ENCODE measurements around the gene SCAMP3. TPM values are rescaled to one million over a fixed set of nuclear protein-coding genes. Genes with fewer than 3 reads are reported as not detected.

Gene SCAMP3
- total and polyA plus RNA-seq, 2 of the 4 experiments (the other 2 are of a cell fraction), result 30.5 to 118 TPM

DNA sequence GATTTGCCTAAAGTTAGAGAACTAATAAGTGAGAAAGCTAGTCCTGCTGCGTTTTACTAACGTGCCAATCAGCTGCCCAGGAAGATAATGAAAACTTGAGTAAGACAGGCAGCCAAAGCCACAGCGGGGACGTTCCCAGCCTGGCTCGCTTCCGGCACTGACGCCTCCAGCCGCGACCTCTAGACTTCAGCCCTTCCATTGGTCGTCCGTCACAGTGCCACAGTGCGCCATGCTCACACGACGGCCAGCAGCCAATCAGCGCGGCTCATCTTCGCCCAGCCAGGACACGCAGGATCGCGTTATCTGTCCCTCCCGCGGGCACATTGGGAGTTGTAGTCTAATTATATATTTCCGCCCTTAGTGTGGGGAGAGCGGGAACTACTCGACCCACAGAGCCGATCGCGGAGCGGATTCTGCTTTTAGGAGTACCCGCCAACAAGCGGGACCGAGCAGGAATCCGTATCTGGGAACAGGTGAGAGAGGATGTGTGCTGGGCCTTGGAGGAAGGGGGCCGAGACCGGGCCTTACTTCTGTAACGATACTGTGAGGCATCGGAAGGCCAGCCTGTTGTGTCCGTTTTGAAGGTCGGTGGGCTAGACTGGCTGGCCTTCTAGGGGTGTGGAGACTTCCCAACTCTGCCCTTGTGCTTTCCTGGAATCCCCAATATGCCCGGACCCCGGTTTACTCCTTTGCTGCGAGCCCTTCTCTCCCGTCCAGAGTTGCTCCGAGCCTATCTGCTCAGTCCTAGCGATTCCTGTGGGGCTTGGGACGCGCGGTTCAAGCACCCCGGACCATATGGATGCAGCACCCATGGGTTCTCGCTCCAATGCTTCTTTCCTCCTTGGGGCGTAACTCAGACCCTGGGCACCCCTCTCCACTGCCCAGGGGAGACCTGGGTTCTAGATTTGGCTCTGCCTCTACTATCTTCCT lies 46.6 kb upstream of the SCAMP3 start, which contains the start of gene FDPS:
Gene FDPS, plus strand, starts transcription at position 374 of the 930 bp plus-strand sequence. CDS start 924 bp downstream, outside the sequence.
- H2BK5ac ChIP-seq (ENCODE audit: low read depth, low read length, poor library complexity, severe bottlenecking), result peak within 1 kb of the TSS; percentile 77
- peak within 1 kb of the TSS; percentile 53; the same call in 1 of the 2 replicates for H3K18ac ChIP-seq (ENCODE audit: low read depth, low read length)
- ChIA-PET POLR2A (ENCODE audit: unreplicated experiment) (no interaction called here), CTCF (interaction anchor here (0.6 to 1.3 kb wide), 3 partner anchors 16 to 1536 kb away, joined by 3 to 4 read pairs (median 3); no protein-coding TSS in a partner anchor)
- H3K56ac ChIP-seq (ENCODE audit: extremely low read depth, insufficient read depth, low read length), result peak within 1 kb of the TSS; percentile 90
- peak within 1 kb of the TSS; percentile 96 for H3K4me2 ChIP-seq (ENCODE audit: low read depth, low read length)
- DNase-seq (peak; percentile 99), ATAC-seq (ENCODE audit: low read depth) (peak; percentile 99)
- H3K27ac ChIP-seq (ENCODE audit: insufficient read depth, low read length), result peak within 1 kb of the TSS; percentile 72
- no peaks in the 10 kb centered on the region for H4K20me1 ChIP-seq (ENCODE audit: insufficient read depth, low read length)
- peaks cover 10% of the 10 kb centered on the region for H3K36me3 ChIP-seq (ENCODE audit: control insufficient read depth, insufficient read depth, low read length)
- peak within 1 kb of the TSS; percentile 70 to 100 for H4K8ac ChIP-seq (ENCODE audit: low read depth in 2 of 2, low read length in 2 of 2)
- H4K5ac ChIP-seq (ENCODE audit: low read depth, low read length), result peak within 1 kb of the TSS; percentile 74
- H3K27me3 ChIP-seq (ENCODE audit: control insufficient read depth, insufficient read depth, low read length), result no peaks in the 10 kb centered on the region
- peak within 1 kb of the TSS; percentile 95 for H3K14ac ChIP-seq (replicated peaks; ENCODE audit: low read depth, low read length)
- H3K4me3 ChIP-seq (ENCODE audit: insufficient read depth, low read depth, low read length), result peak within 1 kb of the TSS; percentile 62
- in situ Hi-C loops (cut with MboI; ENCODE audit: low sequenced_read_pairs), result no loop called here
- peak within 1 kb of the TSS; percentile 20; the same call in 1 of the 3 replicates for H2BK15ac ChIP-seq (ENCODE audit: low read depth, low read length)
- dilution Hi-C loops (cut with HindIII; ENCODE audit: low sequenced_read_pairs, unreplicated experiment), result no loop called here
- H2BK20ac ChIP-seq (ENCODE audit: low read depth, low read length), result no peak within 1 kb of the TSS
- WGBS, 2 experiments (ENCODE audit: extremely low coverage in 2 of 2, insufficient read length in 1 of 2), result 2% methylated on average over 32 of the region's 51 CpGs; no CpG with 5 or more reads in 1 of the 2 experiments
- peak within 1 kb of the TSS; percentile 95 for H2AFZ ChIP-seq (replicated peaks; ENCODE audit: low read length, poor library complexity)
- intact Hi-C loops (cut with micrococcal nuclease), result loop anchor here (1.0 to 5.0 kb wide), 2 partner anchors 31 to 46 kb away; partner anchors contain the start of genes HCN3 and SCAMP3
- BruUV-seq (replicated peaks), result TSS peak; percentile 87
- peak within 1 kb of the TSS; percentile 78 for H4K91ac ChIP-seq (ENCODE audit: insufficient read depth, low read depth, low read length)
- peak within 1 kb of the TSS; percentile 52 for H2BK120ac ChIP-seq (ENCODE audit: low read depth, low read length)
- H3K23ac ChIP-seq (ENCODE audit: low read depth, low read length), result peak within 1 kb of the TSS; percentile 81; the same call in 1 of the 2 replicates
- H3K9ac ChIP-seq (ENCODE audit: low read depth, low read length), result peak within 1 kb of the TSS; percentile 88
- peak within 1 kb of the TSS; percentile 85 for H3K4ac ChIP-seq (ENCODE audit: low read depth, low read length)
- H3K9me3 ChIP-seq (ENCODE audit: control insufficient read depth, insufficient read depth, low read length), result no peaks in the 10 kb centered on the region
- peaks cover 4% of the 10 kb centered on the region for H3K4me1 ChIP-seq (ENCODE audit: control insufficient read depth, insufficient read depth, low read length)
- peaks cover 7% of the 10 kb centered on the region; the same call in 1 of the 2 replicates for H3K9me1 ChIP-seq (ENCODE audit: insufficient read depth, low read length)
- H3K79me1 ChIP-seq (ENCODE audit: low read depth in 1 of 2, low read length in 2 of 2), result peaks cover 15 to 41% of the 10 kb centered on the region in 2 experiments
- peak within 1 kb of the TSS; percentile 99 for H2AK9ac ChIP-seq (replicated peaks; ENCODE audit: low read depth, low read length, poor library complexity)
- peak within 1 kb of the TSS; percentile 83 for H2AK5ac ChIP-seq (ENCODE audit: low read depth, low read length)
- TF ChIP-seq NFE2L2 (IDR thresholded peaks at IDR 0.05; ENCODE audit: low read depth, low read length) (no peak), RCOR1 (IDR thresholded peaks at IDR 0.05; ENCODE audit: insufficient replicate concordance, low read length) (no peak), RFX5 (IDR thresholded peaks at IDR 0.05; ENCODE audit: low read depth, low read length) (peak; percentile 53; the same call in 1 of the 2 replicates), SMC3 (IDR thresholded peaks at IDR 0.05; ENCODE audit: low read depth, low read length) (no peak), CHD1 (IDR thresholded peaks at IDR 0.05; ENCODE audit: low read depth, low read length) (no peak), MAFK (IDR thresholded peaks at IDR 0.05; ENCODE audit: low read depth, low read length) (no peak), MAZ (IDR thresholded peaks at IDR 0.05; ENCODE audit: borderline replicate concordance, low read depth, low read length) (peak; percentile 30; the same call in 1 of the 2 replicates), MXI1 (IDR thresholded peaks at IDR 0.05; ENCODE audit: borderline replicate concordance, low read depth, low read length) (peak; percentile 36; the same call in 1 of the 2 replicates), CEBPB (IDR thresholded peaks at IDR 0.05; ENCODE audit: low read depth, low read length) (peak; percentile 56; the same call in 1 of the 2 replicates), BHLHE40 (IDR thresholded peaks at IDR 0.05; ENCODE audit: low read depth, low read length) (peak; percentile 84), FOS (IDR thresholded peaks at IDR 0.05; ENCODE audit: low read depth, low read length) (no peak), POLR2A (IDR thresholded peaks at IDR 0.05; ENCODE audit: low read depth, low read length) (peak; percentile 84), RAD21 (IDR thresholded peaks at IDR 0.05; ENCODE audit: low read length) (no peak)
- TF ChIP-seq, protein P1, sequence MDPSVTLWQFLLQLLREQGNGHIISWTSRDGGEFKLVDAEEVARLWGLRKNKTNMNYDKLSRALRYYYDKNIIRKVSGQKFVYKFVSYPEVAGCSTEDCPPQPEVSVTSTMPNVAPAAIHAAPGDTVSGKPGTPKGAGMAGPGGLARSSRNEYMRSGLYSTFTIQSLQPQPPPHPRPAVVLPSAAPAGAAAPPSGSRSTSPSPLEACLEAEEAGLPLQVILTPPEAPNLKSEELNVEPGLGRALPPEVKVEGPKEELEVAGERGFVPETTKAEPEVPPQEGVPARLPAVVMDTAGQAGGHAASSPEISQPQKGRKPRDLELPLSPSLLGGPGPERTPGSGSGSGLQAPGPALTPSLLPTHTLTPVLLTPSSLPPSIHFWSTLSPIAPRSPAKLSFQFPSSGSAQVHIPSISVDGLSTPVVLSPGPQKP (IDR thresholded peaks at IDR 0.05; ENCODE audit: borderline replicate concordance, low read depth, low read length), result no peak
- TF ChIP-seq, protein P2, sequence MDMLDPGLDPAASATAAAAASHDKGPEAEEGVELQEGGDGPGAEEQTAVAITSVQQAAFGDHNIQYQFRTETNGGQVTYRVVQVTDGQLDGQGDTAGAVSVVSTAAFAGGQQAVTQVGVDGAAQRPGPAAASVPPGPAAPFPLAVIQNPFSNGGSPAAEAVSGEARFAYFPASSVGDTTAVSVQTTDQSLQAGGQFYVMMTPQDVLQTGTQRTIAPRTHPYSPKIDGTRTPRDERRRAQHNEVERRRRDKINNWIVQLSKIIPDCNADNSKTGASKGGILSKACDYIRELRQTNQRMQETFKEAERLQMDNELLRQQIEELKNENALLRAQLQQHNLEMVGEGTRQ (IDR thresholded peaks at IDR 0.05; ENCODE audit: low read depth, low read length), result peak; percentile 90
